SK-N-SH (cell line): Measurements from ENCODE around the gene USP31.

Experiments
- CTCF ChIP-seq: fragments of 200-600 bp; sonication (generic); IDR thresholded peaks from 2 replicates; pipeline ENCODE4 v1.6.1; 2017; ENCODE audit warnings: antibody characterized with exemption, mild to moderate bottlenecking, moderate library complexity
- ELF1 ChIP-seq: IDR thresholded peaks from 2 replicates; pipeline ENCODE4 v1.4.0; 2012
- EP300 ChIP-seq, 2 experiments: IDR thresholded peaks; 2 replicates each; pipeline versions ENCODE4 v1.4.0 to v1.6.1; 2012; ENCODE audit warnings: borderline replicate concordance in 1 of 2, low read depth in 1 of 2, low read length in 1 of 2
- MAX ChIP-seq: IDR thresholded peaks from 2 replicates; pipeline ENCODE4 v1.4.0; 2012; ENCODE audit warnings: low read depth
- MXI1 ChIP-seq: IDR thresholded peaks from 2 replicates; pipeline ENCODE4 v1.6.1; 2012; ENCODE audit warnings: mild to moderate bottlenecking, low read depth, low read length, improper control_type of control experiment
- POLR2AphosphoS5 ChIP-seq: IDR thresholded peaks from 2 replicates; pipeline ENCODE4 v1.6.1; 2012; ENCODE audit warnings: low read depth, low read length
- REST ChIP-seq: IDR thresholded peaks from 2 replicates; pipeline ENCODE4 v1.6.1; 2012; ENCODE audit warnings: mild to moderate bottlenecking, low read depth, low read length, moderate library complexity
- SMC3 ChIP-seq: IDR thresholded peaks from 2 replicates; pipeline ENCODE4 v1.6.1; 2012; ENCODE audit warnings: low read depth, low read length, improper control_type of control experiment
- TAF1 ChIP-seq: IDR thresholded peaks from 2 replicates; pipeline ENCODE4 v1.6.1; 2012; ENCODE audit warnings: low read depth, mild to moderate bottlenecking, low read length, moderate library complexity, borderline replicate concordance
- YY1 ChIP-seq: IDR thresholded peaks from 2 replicates; pipeline ENCODE4 v1.4.0; 2012; ENCODE audit warnings: low read depth, mild to moderate bottlenecking

GRCh38 chr16:23105309-23105708 is 43.9 kb downstream of the USP31 start:
- TF ChIP-seq POLR2AphosphoS5 (no peak), CTCF (no peak), SMC3 (no peak), YY1 (no peak), EP300 (IDR thresholded peaks at IDR 0.05; ENCODE audit: borderline replicate concordance in 1 of 2, low read depth in 1 of 2, low read length in 1 of 2) (no peak), REST (no peak), TAF1 (no peak), MAX (no peak), MXI1 (no peak), ELF1 (no peak)
